ENCODE results near the gene PNPLA5. TPM values are rescaled to one million over a fixed set of nuclear protein-coding genes. Genes with fewer than 3 reads are reported as not detected.

The PNPLA5 gene
- total and polyA plus RNA-seq, 2 of the 13 experiments (the other 11 are each of a cell fraction or from before 2014, with no cell fraction given): not detected

DNA sequence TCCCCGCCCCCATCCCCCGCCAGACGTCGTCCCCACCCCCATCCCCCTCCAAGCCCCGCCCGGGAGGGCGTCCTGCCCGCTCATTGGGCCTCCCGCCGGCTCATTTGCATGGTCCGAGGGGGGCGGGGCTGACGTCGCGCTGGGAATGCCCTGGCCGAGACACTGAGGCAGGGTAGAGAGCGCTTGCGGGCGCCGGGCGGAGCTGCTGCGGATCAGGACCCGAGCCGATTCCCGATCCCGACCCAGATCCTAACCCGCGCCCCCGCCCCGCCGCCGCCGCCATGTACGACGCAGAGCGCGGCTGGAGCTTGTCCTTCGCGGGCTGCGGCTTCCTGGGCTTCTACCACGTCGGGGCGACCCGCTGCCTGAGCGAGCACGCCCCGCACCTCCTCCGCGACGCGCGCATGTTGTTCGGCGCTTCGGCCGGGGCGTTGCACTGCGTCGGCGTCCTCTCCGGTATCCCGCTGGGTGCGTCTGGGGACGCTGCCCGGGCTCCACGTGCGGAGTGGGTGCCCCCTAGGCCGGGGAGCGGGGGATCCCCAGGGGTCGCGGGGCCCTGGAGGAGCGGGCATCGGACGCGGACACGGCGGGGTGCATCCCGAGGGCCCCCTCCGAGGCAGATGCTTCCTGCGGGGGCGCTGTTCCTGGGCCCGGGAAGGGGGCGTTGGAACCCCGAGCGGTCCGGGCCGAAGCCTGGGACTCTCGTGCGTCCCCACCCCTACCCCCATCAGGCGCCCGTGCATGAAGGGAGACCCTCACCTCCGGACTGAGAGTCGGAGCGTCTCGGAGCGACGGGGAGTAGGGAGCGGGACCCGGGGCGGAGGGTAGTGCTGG is 32.0 kb upstream of the PNPLA5 start, which contains the start of gene PNPLA3 (continued):
- TF ChIP-seq, protein P1, sequence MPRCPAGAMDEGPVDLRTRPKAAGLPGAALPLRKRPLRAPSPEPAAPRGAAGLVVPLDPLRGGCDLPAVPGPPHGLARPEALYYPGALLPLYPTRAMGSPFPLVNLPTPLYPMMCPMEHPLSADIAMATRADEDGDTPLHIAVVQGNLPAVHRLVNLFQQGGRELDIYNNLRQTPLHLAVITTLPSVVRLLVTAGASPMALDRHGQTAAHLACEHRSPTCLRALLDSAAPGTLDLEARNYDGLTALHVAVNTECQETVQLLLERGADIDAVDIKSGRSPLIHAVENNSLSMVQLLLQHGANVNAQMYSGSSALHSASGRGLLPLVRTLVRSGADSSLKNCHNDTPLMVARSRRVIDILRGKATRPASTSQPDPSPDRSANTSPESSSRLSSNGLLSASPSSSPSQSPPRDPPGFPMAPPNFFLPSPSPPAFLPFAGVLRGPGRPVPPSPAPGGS (CRISPR knock-in tag; IDR thresholded peaks at IDR 0.05): peak; percentile 76
- 0 out of 2 replicates have a peak, but pooled peaks have one; percentile 17 for TF ChIP-seq FOXK1 (CRISPR knock-in tag; IDR thresholded peaks at IDR 0.05; ENCODE audit: borderline replicate concordance, low read depth)
- peak; percentile 78; the same call in 1 of the 2 replicates for TF ChIP-seq SAFB2 (CRISPR knock-in tag; IDR thresholded peaks at IDR 0.05; ENCODE audit: borderline replicate concordance, low read depth)
- peak; percentile 74; the same call in 1 of the 2 replicates for TF ChIP-seq ZBTB38 (CRISPR knock-in tag; IDR thresholded peaks at IDR 0.05)
- no peak for TF ChIP-seq ZNF432 (CRISPR knock-in tag; IDR thresholded peaks at IDR 0.05; ENCODE audit: borderline replicate concordance)
- TF ChIP-seq ZBTB4 (CRISPR knock-in tag; IDR thresholded peaks at IDR 0.05; ENCODE audit: borderline replicate concordance): no peak
- TF ChIP-seq DR1 (CRISPR knock-in tag; IDR thresholded peaks at IDR 0.05): peak; percentile 92
- peak; percentile 95 for TF ChIP-seq TAF1 (CRISPR knock-in tag; IDR thresholded peaks at IDR 0.05)
- TF ChIP-seq PCBP1 (IDR thresholded peaks at IDR 0.05; ENCODE audit: borderline replicate concordance, low read depth, low read length): no peak
- TF ChIP-seq ZNF451 (CRISPR knock-in tag; IDR thresholded peaks at IDR 0.05): peak; percentile 32; the same call in 1 of the 2 replicates
- TF ChIP-seq ZNF572 (CRISPR knock-in tag; IDR thresholded peaks at IDR 0.05): 0 out of 2 replicates have a peak, but pooled peaks have one; percentile 20
- TF ChIP-seq ARID2 (CRISPR knock-in tag; IDR thresholded peaks at IDR 0.05; ENCODE audit: borderline replicate concordance): no peak
- TF ChIP-seq ZNF558 (CRISPR knock-in tag; IDR thresholded peaks at IDR 0.05; ENCODE audit: borderline replicate concordance): peak; percentile 73; the same call in 1 of the 2 replicates
- peak; percentile 61 for TF ChIP-seq ETV6 (CRISPR knock-in tag; conservative IDR thresholded peaks at IDR 0.05)
- TF ChIP-seq ZHX1 (CRISPR knock-in tag; IDR thresholded peaks at IDR 0.05; ENCODE audit: low read depth): 0 out of 2 replicates have a peak, but pooled peaks have one; percentile 54
- TF ChIP-seq, protein P2, sequence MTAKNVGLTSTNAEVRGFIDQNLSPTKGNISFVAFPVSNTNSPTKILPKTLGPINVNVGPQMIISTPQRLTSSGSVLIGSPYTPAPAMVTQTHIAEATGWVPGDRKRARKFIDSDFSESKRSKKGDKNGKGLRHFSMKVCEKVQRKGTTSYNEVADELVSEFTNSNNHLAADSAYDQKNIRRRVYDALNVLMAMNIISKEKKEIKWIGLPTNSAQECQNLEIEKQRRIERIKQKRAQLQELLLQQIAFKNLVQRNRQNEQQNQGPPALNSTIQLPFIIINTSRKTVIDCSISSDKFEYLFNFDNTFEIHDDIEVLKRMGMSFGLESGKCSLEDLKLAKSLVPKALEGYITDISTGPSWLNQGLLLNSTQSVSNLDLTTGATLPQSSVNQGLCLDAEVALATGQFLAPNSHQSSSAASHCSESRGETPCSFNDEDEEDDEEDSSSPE (CRISPR knock-in tag; IDR thresholded peaks at IDR 0.05): no peak; the same call in 1 of the 2 replicates
- TF ChIP-seq KDM2A (CRISPR knock-in tag; IDR thresholded peaks at IDR 0.05; ENCODE audit: borderline replicate concordance, low read depth): peak; percentile 49; the same call in 1 of the 2 replicates

All from HepG2 (cell line).